NCI-H2227 (cell line): ENCODE results near the gene RHEBL1.
A peak's percentile ranks its signal among the peaks of the same experiment; 100 is the strongest.

Experiments
- DNase-seq: peaks from one replicate; lab custom pipeline; 2025; ENCODE audit not compliant: unreplicated experiment; lab: John Stamatoyannopoulos, UW

RHEBL1 gene, protein sequence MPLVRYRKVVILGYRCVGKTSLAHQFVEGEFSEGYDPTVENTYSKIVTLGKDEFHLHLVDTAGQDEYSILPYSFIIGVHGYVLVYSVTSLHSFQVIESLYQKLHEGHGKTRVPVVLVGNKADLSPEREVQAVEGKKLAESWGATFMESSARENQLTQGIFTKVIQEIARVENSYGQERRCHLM

DNA sequence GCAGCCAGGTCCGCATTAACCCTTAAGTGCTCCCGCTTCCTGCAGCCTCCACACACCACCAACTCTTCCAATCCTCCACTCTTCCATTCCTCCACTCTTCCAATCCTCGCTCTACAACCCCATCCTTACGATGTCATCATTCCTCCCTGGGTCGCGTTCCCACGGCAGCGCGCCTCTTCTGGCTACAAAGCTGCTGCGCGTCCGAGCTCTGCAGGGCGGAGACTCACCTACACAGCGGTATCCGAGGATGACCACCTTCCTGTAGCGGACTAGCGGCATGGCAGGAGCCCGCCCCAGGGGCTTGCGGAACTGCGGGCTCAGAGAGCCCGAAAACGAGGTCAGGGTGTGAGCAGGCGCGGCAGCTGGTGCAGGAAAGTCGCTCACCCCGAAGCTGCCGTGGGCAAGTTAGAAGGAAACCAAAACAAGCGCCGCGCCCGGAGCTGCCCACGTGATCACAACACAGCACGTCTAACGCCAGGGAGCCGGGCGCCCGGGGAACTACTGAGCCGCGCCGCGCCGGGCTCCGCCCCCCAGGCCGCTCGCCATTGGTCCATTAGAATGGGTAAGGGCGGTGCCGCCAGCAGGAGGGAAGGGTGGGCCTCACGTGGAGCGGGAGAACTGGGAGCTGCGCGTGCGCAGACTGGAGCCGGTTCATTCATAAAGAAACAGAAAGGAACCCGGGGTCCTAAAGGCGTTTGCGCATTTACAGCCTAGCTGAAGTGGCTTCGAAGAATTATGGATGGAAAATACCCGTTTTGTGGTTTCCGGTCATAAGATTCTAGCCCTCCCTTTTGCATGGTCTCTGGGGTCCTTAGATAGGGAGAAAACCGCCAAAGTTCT lies at the start of gene RHEBL1:
TSS of gene RHEBL1 (minus strand) at position 473 of the 840 bp plus-strand sequence. CDS start at position 279, 194 bp downstream.
- DNase-seq: peak; percentile 95

DNA sequence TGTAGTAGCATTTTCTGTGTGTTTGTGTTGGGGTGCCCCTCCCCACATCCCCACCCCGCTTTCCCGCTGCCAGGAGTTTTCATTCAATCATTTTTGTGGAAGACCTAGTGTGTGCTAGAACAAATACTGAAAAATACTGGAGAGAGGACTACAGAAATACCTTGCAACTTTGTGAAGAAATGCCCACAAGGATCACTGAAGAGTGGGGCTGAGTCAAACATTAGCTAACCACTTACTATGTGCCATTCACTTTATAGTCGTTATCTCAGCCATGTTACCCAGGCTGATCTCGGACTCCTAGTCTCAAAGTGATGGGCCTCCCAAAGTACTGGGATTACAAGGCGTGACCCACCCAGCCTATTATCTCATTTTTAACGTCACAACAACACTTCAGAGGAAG lies 41.4 kb upstream of the RHEBL1 start:
- no peak for DNase-seq

DNA sequence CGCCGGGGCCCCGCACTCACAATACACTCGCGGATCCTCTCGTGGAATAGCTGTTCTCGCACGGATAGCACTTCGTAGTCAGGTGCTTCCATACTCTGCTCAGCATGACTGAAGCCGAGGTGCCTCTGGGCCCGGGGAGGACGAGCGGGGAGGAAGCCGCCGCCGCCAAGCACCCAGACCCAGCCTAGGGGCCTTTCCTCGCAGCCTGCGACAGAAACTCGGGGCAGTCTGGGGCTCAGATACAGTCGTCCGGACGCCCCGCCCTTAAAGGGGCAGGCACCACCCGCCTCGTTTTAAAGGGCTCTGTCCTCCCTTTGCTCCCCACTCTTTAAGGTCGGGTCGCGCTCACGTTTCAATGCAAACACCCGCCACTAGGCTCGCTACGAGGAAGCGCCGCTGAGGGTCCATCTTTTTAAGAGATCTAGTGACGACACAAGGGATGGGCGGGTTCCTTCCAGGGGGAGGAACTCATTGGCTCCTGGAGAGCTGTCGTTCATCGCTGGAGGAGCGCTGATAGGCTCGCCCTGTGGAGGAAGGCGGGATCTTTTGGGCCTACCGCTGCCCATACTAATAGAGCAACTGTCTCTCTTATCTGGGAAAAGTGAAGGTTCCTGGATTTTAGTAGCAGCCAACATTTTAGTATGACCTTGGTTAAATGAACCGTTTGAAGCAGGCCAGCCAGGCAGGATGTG lies 40.8 kb upstream of the RHEBL1 start, which contains the start of gene LMBR1L:
TSS of gene LMBR1L (minus strand) at position 384 of the 692 bp plus-strand sequence. CDS start at position 92, 292 bp downstream.
- DNase-seq: peak; percentile 96

GRCh38 chr12:49109641-49110463 lies 40.1 kb upstream of the RHEBL1 start:
- DNase-seq: no peak

- no peak for DNase-seq
Observed at GRCh38 chr12:49108958-49109404, 39.2 kb upstream of the RHEBL1 start.

- DNase-seq: no peak
Observed at GRCh38 chr12:49105504-49106084, 35.8 kb upstream of the RHEBL1 start.

DNA sequence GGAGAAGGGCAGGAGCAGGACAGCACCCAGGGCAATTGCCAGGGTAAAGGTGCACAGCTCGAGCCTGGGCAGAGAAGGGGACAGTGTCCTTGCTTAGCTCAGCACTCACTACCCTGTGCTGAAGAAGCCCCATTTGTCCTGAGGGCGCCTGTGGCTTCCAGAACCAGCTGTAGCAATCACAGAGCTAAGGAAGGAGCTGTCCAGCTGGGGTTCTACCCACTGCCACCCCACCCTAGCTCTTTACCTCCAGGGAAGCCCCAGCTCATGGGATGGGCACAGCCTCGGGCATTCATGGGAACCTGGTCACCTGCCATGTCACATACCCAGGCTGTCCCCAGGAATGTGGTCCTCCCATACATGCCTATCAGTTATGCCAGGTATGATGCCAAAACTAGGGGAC lies 35.0 kb upstream of the RHEBL1 start:
- no peak for DNase-seq

- no peak for DNase-seq
Observed at GRCh38 chr12:49100380-49100779, 30.6 kb upstream of the RHEBL1 start.

- no peak for DNase-seq
Observed at GRCh38 chr12:49098703-49099102, 28.9 kb upstream of the RHEBL1 start.

DNA sequence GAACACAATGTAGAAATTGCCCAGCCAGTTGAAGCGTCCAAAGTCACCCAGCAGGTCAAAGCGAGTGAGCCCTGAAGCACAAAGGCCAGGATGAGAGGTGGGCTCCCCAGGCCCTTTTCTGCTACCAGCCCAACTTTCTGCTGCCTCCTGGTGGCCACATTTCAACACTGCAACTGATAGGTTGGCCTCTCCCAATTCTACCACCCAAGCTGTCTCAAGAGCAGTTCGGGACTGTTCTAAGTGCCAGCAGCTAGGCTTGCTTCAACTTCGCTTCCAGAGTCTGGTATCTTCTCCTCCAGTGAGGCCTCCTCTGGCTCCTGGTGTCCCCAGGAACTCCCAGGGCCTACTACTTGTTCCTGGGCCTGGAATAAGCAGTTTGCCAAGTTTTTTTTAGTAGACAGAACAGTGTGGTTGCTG lies 28.3 kb upstream of the RHEBL1 start:
- DNase-seq: peak; percentile 40

DNA sequence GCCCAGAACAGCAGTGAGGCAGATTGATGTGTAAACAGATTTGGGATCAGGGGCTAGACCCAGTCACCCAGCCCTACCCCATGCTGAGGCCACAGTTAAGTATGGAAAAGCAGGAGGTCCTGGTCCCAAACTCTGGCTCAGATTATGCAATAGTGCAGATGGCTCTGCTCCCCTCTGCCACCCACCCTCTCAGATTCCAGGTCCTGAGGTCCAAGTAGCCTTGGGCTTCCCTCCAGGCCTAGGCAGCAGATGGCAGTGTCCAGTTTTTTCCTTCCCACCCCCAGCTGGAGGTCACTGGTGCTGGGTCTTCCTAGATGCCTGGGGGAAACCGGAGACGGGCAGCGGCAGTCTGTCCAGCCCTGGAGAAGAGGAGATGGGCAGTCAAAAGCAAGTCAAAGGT lies 27.6 kb upstream of the RHEBL1 start:
- no peak for DNase-seq

DNA sequence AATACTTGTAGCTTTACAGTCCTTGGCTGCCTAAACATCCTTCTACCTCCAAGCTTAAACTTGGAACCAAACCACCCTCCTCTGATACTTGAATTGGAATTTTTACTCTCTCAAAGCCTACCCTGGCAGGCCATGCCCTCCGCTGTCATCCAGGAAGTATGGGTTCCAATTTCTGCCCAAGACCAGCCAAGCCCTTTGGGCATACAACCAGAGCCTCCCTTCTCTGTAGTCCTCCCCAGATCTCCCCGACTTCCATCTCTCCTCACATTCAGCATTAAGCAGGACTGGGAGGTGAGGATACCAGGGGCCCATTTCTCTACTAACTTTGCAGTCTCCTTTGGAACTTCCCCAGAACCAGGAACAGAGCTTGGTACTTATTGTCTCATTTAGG lies 25.2 kb upstream of the RHEBL1 start:
- DNase-seq: no peak

DNA sequence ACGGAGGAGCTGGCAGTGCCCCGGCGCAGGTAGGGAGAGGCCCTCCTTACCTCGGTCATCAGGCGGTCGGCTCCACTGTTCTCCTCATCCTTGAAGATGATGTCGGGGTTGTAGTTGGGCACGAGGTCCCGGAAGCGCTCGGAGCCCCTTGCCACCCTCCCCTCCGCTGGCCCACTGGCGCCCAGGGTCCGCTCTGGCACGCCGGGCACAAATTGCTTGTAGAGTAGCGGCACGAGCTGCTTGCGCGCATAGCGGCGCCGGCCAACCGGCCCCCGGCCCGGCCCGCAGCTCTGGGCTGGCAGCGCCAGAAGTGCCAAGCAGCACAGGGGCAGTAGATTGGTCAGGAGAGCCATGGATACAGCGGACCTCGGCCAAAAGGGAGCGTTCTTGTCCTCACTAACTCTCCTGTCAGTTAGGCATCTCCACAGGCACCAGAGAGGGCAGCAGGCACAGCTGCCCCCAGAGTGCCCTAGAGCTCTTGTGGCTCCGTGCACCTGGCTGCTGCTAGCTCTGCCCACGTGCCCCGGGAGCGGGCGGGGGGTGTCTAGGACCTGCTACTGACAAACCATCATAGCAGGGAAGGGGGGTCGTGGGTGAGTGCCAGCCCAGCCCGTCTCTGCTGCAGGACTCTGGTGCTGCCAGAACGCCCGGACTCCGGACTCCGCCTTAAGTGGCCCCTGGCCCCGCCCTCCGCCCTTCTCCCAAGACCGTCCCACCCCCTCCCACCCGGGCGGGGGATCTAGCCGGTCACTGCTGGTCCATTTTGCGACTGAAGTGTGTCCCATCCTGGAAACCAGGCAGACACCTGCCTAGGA lies 24.6 kb upstream of the RHEBL1 start, which contains the start of gene DHH:
TSS of gene DHH (minus strand) at position 642 of the 815 bp plus-strand sequence. CDS start at position 353, 289 bp downstream.
- peak; percentile 41 for DNase-seq

- peak; percentile 8 for DNase-seq
Observed at GRCh38 chr12:49093792-49094159, 24.0 kb upstream of the RHEBL1 start.

GRCh38 chr12:49092816-49093406 lies 23.1 kb upstream of the RHEBL1 start:
- DNase-seq: no peak

GRCh38 chr12:49092086-49092815 lies 22.5 kb upstream of the RHEBL1 start:
- peak; percentile 55 for DNase-seq

DNA sequence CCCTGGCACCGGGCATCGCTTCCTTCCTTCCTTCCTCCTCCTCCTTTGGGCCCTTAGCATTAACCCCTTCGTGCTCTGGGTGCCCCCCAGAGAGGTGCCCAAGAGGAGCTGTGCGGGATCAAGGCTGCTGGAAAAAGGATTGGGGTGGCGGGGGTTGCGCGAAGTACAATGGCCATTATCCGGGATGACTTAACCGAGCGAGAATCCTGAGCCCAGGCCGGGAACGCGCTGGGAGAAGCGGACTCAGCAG lies 22.0 kb upstream of the RHEBL1 start:
- DNase-seq: no peak

DNA sequence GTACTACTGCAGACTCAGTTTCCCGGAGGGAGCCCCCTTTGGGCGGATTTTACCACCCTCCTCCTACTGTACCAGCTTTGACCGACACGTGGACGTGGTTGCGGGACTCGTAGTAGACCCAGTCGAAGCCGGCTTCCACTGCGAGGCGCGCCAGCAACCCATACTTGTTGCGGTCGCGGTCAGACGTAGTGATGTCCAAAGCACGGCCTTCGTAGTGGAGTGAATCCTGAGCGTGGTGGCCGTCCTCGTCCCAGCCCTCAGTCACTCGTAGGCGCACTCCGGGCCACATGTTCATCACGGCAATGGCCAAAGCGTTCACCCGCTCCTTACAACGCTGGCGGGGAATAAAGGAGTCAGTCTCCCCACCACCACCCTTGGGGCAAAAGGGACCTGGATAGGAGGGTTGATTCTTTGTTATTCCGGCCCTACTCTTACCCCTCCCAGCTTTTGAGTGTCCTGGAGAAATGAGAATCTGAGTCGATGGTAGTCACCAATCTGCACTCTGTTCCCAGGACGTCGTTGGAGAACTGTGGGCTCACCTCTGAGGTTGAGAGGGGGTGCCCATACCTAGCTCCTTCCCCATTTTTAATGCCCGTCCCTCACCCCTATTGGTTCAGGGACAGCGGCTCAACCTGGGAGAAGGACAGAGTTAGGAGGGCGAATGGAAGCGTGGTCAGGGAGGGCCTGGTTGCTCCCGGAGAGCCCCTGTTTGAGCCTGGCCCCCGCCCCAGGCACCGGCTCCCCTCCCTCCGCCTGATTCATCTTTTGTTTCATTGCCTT lies 21.5 kb upstream of the RHEBL1 start:
- DNase-seq: no peak
